H1 (cell line): ENCODE measurements around the gene RPS19. TPM values are rescaled to one million over a fixed set of nuclear protein-coding genes. Genes with fewer than 3 reads are reported as not detected.

ENCODE experiments used
- ASH2L ChIP-seq: fragments of 200-600, 300-600 bp; sonication (generic); IDR thresholded peaks from one replicate; pipeline ENCODE4 v1.7.1; 2017; ENCODE audit warnings: low read length
- EGR1 ChIP-seq: IDR thresholded peaks from 2 replicates; pipeline ENCODE4 v1.6.1; 2011; ENCODE audit warnings: low read depth, low read length, borderline replicate concordance
- HDAC2 ChIP-seq, 2 experiments: fragments of 300-600 bp in 1 of 2; sonication (generic) in 1 of 2; IDR thresholded peaks; 2 replicates each; pipeline ENCODE4 v1.6.1; 2011 to 2012; ENCODE audit warnings: low read depth in 2 of 2, low read length in 2 of 2, mild to moderate bottlenecking in 2 of 2, moderate library complexity in 2 of 2, borderline replicate concordance in 1 of 2, inconsistent platforms in 1 of 2
- HDAC6 ChIP-seq: IDR thresholded peaks from one replicate; pipeline ENCODE4 v1.7.1; 2012; ENCODE audit warnings: low read depth, mild to moderate bottlenecking, inconsistent platforms, low read length, moderate library complexity
- POLR2A ChIP-seq, 2 experiments: IDR thresholded peaks; 1 replicate in 1 of 2; 2 replicates in 1 of 2; pipeline ENCODE4 v1.6.1; 2011; ENCODE audit warnings: low read depth in 2 of 2, low read length in 2 of 2, mild to moderate bottlenecking in 2 of 2; ENCODE audit errors: control extremely low read depth in 1 of 2
- RAD21 ChIP-seq, 2 experiments: IDR thresholded peaks in 1 of 2; conservative IDR thresholded peaks in 1 of 2; 2 replicates each; pipeline ENCODE4 v1.6.1; 2011; ENCODE audit warnings: low read depth in 2 of 2, low read length in 2 of 2, improper control_type of control experiment in 1 of 2, inconsistent platforms in 1 of 2, mild to moderate bottlenecking in 1 of 2, moderate library complexity in 1 of 2
- TAF1 ChIP-seq: IDR thresholded peaks from 2 replicates; pipeline ENCODE4 v1.6.1; 2011; ENCODE audit warnings: mild to moderate bottlenecking, low read depth, low read length
- TBP ChIP-seq: IDR thresholded peaks from 2 replicates; pipeline ENCODE4 v1.6.1; 2011; ENCODE audit warnings: low read depth, low read length, improper control_type of control experiment
- polyA plus RNA-seq, 7 experiments: library from polyadenylated mRNA; depleted of rRNA in 3 of 7; stranded (reverse) in 5 of 7; unstranded in 2 of 7; fragments of >200 nt in 5 of 7; fragments of 200-250 nt in 2 of 7; gene quantifications; 1 replicate in 5 of 7; 2 replicates in 1 of 7; 4 replicates in 1 of 7; pipeline versions ENCODE4 v1.2.1 to v1.2.3, GENCODE V29; 2011 to 2013; ENCODE audit warnings: missing spikeins in 2 of 7, mixed read lengths in 2 of 7
- total RNA-seq: library from RNA; stranded (reverse); fragmentation: NEBNext Ultra II Directional; extraction: Animal tissue kit (Norgen Biotek cat#: 25700); gene quantifications from 2 replicates; pipeline ENCODE4 v1.2.1, GENCODE V29; 2021
- TF ChIP-seq, protein P1 (sequence below): fragments of 300-600 bp; sonication (generic); IDR thresholded peaks from 2 replicates; pipeline ENCODE4 v1.7.1; 2012; ENCODE audit warnings: low read length, moderate library complexity, mild to moderate bottlenecking, inconsistent platforms; ENCODE audit not compliant: insufficient replicate concordance
- TF ChIP-seq, protein P2 (sequence below): IDR thresholded peaks from 2 replicates; pipeline ENCODE4 v1.6.1; 2011; ENCODE audit warnings: low read length, improper control_type of control experiment

RPS19 gene
- total and polyA plus RNA-seq, 2 of the 8 experiments (the other 6 are each of a cell fraction or from before 2014, with no cell fraction given) = 2,817 to 5,751 TPM

DNA sequence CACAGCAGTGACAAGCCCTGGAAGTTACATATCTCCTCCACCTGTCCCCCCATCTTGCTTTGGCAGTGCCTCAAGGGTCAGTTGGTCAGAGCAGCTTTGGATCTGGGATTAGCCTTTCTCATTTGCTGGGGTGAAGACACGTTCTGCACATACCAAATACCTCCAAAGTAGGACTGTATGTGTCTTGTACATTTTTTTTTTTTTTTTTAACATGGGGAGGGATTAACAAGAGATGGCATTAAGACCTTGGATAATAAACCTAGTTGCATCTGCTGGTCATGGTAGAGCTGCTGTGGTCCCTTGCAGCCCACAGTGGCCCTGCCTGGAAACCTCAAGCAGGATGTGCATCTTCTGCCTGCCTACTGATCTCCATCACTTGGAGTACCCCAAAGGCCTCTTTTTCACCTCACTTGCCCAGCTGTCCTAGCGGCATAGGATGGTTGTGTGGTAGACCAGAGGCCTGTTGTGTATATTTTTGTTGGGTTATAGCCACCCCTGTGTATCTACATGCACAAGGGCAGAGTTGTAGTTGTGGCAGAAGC is 2.5 kb downstream of the RPS19 start (continued):
- TF ChIP-seq, protein P1, sequence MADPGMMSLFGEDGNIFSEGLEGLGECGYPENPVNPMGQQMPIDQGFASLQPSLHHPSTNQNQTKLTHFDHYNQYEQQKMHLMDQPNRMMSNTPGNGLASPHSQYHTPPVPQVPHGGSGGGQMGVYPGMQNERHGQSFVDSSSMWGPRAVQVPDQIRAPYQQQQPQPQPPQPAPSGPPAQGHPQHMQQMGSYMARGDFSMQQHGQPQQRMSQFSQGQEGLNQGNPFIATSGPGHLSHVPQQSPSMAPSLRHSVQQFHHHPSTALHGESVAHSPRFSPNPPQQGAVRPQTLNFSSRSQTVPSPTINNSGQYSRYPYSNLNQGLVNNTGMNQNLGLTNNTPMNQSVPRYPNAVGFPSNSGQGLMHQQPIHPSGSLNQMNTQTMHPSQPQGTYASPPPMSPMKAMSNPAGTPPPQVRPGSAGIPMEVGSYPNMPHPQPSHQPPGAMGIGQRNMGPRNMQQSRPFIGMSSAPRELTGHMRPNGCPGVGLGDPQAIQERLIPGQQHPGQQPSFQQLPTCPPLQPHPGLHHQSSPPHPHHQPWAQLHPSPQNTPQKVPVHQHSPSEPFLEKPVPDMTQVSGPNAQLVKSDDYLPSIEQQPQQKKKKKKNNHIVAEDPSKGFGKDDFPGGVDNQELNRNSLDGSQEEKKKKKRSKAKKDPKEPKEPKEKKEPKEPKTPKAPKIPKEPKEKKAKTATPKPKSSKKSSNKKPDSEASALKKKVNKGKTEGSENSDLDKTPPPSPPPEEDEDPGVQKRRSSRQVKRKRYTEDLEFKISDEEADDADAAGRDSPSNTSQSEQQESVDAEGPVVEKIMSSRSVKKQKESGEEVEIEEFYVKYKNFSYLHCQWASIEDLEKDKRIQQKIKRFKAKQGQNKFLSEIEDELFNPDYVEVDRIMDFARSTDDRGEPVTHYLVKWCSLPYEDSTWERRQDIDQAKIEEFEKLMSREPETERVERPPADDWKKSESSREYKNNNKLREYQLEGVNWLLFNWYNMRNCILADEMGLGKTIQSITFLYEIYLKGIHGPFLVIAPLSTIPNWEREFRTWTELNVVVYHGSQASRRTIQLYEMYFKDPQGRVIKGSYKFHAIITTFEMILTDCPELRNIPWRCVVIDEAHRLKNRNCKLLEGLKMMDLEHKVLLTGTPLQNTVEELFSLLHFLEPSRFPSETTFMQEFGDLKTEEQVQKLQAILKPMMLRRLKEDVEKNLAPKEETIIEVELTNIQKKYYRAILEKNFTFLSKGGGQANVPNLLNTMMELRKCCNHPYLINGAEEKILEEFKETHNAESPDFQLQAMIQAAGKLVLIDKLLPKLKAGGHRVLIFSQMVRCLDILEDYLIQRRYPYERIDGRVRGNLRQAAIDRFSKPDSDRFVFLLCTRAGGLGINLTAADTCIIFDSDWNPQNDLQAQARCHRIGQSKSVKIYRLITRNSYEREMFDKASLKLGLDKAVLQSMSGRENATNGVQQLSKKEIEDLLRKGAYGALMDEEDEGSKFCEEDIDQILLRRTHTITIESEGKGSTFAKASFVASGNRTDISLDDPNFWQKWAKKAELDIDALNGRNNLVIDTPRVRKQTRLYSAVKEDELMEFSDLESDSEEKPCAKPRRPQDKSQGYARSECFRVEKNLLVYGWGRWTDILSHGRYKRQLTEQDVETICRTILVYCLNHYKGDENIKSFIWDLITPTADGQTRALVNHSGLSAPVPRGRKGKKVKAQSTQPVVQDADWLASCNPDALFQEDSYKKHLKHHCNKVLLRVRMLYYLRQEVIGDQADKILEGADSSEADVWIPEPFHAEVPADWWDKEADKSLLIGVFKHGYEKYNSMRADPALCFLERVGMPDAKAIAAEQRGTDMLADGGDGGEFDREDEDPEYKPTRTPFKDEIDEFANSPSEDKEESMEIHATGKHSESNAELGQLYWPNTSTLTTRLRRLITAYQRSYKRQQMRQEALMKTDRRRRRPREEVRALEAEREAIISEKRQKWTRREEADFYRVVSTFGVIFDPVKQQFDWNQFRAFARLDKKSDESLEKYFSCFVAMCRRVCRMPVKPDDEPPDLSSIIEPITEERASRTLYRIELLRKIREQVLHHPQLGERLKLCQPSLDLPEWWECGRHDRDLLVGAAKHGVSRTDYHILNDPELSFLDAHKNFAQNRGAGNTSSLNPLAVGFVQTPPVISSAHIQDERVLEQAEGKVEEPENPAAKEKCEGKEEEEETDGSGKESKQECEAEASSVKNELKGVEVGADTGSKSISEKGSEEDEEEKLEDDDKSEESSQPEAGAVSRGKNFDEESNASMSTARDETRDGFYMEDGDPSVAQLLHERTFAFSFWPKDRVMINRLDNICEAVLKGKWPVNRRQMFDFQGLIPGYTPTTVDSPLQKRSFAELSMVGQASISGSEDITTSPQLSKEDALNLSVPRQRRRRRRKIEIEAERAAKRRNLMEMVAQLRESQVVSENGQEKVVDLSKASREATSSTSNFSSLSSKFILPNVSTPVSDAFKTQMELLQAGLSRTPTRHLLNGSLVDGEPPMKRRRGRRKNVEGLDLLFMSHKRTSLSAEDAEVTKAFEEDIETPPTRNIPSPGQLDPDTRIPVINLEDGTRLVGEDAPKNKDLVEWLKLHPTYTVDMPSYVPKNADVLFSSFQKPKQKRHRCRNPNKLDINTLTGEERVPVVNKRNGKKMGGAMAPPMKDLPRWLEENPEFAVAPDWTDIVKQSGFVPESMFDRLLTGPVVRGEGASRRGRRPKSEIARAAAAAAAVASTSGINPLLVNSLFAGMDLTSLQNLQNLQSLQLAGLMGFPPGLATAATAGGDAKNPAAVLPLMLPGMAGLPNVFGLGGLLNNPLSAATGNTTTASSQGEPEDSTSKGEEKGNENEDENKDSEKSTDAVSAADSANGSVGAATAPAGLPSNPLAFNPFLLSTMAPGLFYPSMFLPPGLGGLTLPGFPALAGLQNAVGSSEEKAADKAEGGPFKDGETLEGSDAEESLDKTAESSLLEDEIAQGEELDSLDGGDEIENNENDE = no peak
- TF ChIP-seq HDAC2 (IDR thresholded peaks at IDR 0.05; ENCODE audit: borderline replicate concordance in 1 of 2, low read depth in 2 of 2, low read length in 2 of 2) (no peak), HDAC6 (no peak), EGR1 (no peak), POLR2A (IDR thresholded peaks at IDR 0.05; ENCODE audit: control extremely low read depth in 1 of 2, low read depth in 2 of 2, low read length in 2 of 2) (peak in 1 of 2 experiments; percentile 48; a peak in 1 of 3 replicates), TAF1 (no peak), ASH2L (no peak), TBP (no peak), RAD21 (IDR thresholded peaks at IDR 0.05 in 1 of 2, conservative IDR thresholded peaks at IDR 0.05 in 1 of 2; ENCODE audit: low read depth in 2 of 2, low read length in 2 of 2) (no peak)
- TF ChIP-seq, protein P2, sequence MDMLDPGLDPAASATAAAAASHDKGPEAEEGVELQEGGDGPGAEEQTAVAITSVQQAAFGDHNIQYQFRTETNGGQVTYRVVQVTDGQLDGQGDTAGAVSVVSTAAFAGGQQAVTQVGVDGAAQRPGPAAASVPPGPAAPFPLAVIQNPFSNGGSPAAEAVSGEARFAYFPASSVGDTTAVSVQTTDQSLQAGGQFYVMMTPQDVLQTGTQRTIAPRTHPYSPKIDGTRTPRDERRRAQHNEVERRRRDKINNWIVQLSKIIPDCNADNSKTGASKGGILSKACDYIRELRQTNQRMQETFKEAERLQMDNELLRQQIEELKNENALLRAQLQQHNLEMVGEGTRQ = no peak
